Adrenal gland (tissue), 12 donors: ENCODE measurements around the gene ADGRF1. TPM values are rescaled to one million over a fixed set of nuclear protein-coding genes. Genes with fewer than 3 reads are reported as not detected.

Source experiments
- DNase-seq, 7 donors: peaks; one replicate each; pipeline ENCODE4 v3.0.0-alpha.2; 2019 to 2020
- H3K27ac ChIP-seq, 5 donors: fragments of 200-600 bp; sonication (generic) in 4 of 5; 1 replicate in 3 of 5; 2 replicates in 2 of 5; pipeline versions ENCODE4 v1.5.1 to v1.8.0; 2016 to 2020; ENCODE audit warnings: mild to moderate bottlenecking in 1 of 5
- H3K27me3 ChIP-seq: fragments of 200-600 bp; 2 replicates; pipeline ENCODE4 v1.8.0; 2021
- H3K36me3 ChIP-seq, 2 donors: fragments of 200-600 bp; replicated peaks in 1 of 2; 1 replicate in 1 of 2; 2 replicates in 1 of 2; pipeline versions ENCODE4 v1.5.1 to v1.8.0; 2018 to 2022
- H3K4me1 ChIP-seq, 2 donors: fragments of 200-600 bp; replicated peaks in 1 of 2; 1 replicate in 1 of 2; 2 replicates in 1 of 2; pipeline versions ENCODE4 v1.5.1 to v1.8.0; 2018 to 2021
- H3K4me3 ChIP-seq, 4 donors: fragments of 200-600 bp; sonication (generic) in 3 of 4; one replicate each; pipeline ENCODE4 v1.5.1; 2016 to 2018
- H3K9me3 ChIP-seq, 3 donors: fragments of 200-600 bp; sonication (generic) in 1 of 3; replicated peaks in 1 of 3; 1 replicate in 2 of 3; 2 replicates in 1 of 3; pipeline versions ENCODE4 v1.5.1 to v1.8.0; 2016 to 2021
- CTCF ChIP-seq, 6 experiments: fragments of 450-650 bp in 4 of 6; fragments of 200-600 bp in 2 of 6; sonication (generic) in 1 of 6; IDR thresholded peaks; 1 replicate in 5 of 6; 2 replicates in 1 of 6; pipeline versions ENCODE4 v1.5.1 to v1.8.0; 2016 to 2021; ENCODE audit warnings: antibody characterized with exemption in 6 of 6, mild to moderate bottlenecking in 2 of 6, moderate library complexity in 1 of 6
- POLR2A ChIP-seq, 2 donors: fragments of 450-650 bp; IDR thresholded peaks; one replicate each; pipeline ENCODE4 v1.6.1; 2017; ENCODE audit warnings: antibody characterized with exemption in 2 of 2, mild to moderate bottlenecking in 2 of 2, moderate library complexity in 1 of 2
- WGBS, 4 donors: extraction: QIAGEN DNeasy Blood & Tissue Kit in 2 of 4; methylation state at CpG; one replicate each; pipeline versions ENCODE4 v1.1.5 to v1.1.7; 2013 to 2017; 5-methylcytosine and 5-hydroxymethylcytosine counted together
- intact Hi-C, 2 donors: fragments of 100-400 bp; cut with DNase I; formaldehyde crosslinking; loops; one replicate each; pipeline versions ENCODE4 v1.14.1 to v1.15.0; 2022 to 2023
- polyA plus RNA-seq, 3 donors: library from polyadenylated mRNA; stranded (reverse); fragments of 200-250 nt in 2 of 3; fragments of 350-450 nt in 1 of 3; fragmentation: Illumina TruSeq in 1 of 3; extraction: RNeasy Lipid Tissue Mini Kit (QIAGEN cat#74804) in 1 of 3; gene quantifications; one replicate each; pipeline ENCODE4 v1.2.3, GENCODE V29; 2013 to 2014
- total RNA-seq, 9 donors: library from RNA; depleted of rRNA in 4 of 9; stranded (reverse); fragments of >200 nt in 4 of 9; fragments of 120-200 nt in 1 of 9; fragmentation: NEBNext Ultra II Directional in 1 of 9; extraction: Animal tissue kit (Norgen Biotek cat#: 25700) in 1 of 9; gene quantifications; one replicate each; pipeline versions ENCODE4 v1.1.0 to v1.2.4, GENCODE V29; 2013 to 2023
- donor health status: healthy with polysubstance abuse.
- donor health status: Bipolar disorder and iron deficiency.
- donor health status: DM: yes; HTN: yes; CAD: no.
- donor health status: DM: no; HTN: no; CAD: no.
- donor health status: DM: no; HTN: no; CAD: no.
- donor health status: DM: yes; HTN: yes; CAD: no.

ADGRF1 gene
- total and polyA plus RNA-seq, 12 donors = under 0.01 to 0.25 (median 0.22) TPM; not detected in 7

- Histone ChIP-seq H3K4me1 (no peaks in the 10 kb centered on the region), H3K27ac (no peak overlapping the region), H3K36me3 (no peaks in the 10 kb centered on the region), H3K4me3 (no peak overlapping the region), H3K9me3 (no peaks in the 10 kb centered on the region), H3K27me3 (no peaks in the 10 kb centered on the region)
- intact Hi-C loops = loop anchor here (5.0 to 10.0 kb wide), 2 partner anchors 201 to 204 kb away; no protein-coding TSS in a partner anchor
- no peak for DNase-seq
- no peak for TF ChIP-seq POLR2A (IDR thresholded peaks at IDR 0.05)
- no peak for TF ChIP-seq CTCF (IDR thresholded peaks at IDR 0.05)
These were observed 6.5 kb upstream of the ADGRF1 start for GRCh38 chr6:47048638-47049037.

- H3K27ac ChIP-seq = no peak overlapping the region
- WGBS, 4 donors = 11 to 16% (median 15%) methylated on average over 9 of the region's 9 CpGs
- H3K27me3 ChIP-seq = no peaks in the 10 kb centered on the region
- peak; percentile 31 to 76 (median 49) for DNase-seq
- no peaks in the 10 kb centered on the region for H3K36me3 ChIP-seq
- H3K9me3 ChIP-seq = no peaks in the 10 kb centered on the region
- TF ChIP-seq CTCF (IDR thresholded peaks at IDR 0.05) (peak; percentile 54 to 84 (median 74)), POLR2A (IDR thresholded peaks at IDR 0.05) (no peak)
- no peaks in the 10 kb centered on the region for H3K4me1 ChIP-seq
- intact Hi-C loops = loop anchor here (5.0 to 10.0 kb wide), 2 partner anchors 200 to 203 kb away; no protein-coding TSS in a partner anchor
- no peak overlapping the region for H3K4me3 ChIP-seq
These were observed 5.6 kb upstream of the ADGRF1 start for GRCh38 chr6:47047479-47048407.

GRCh38 chr6:47047097-47047478 is 5.0 kb upstream of the ADGRF1 start:
- Histone ChIP-seq H3K27me3 (no peaks in the 10 kb centered on the region), H3K36me3 (no peaks in the 10 kb centered on the region), H3K4me1 (no peaks in the 10 kb centered on the region), H3K9me3 (no peaks in the 10 kb centered on the region), H3K27ac (no peak overlapping the region), H3K4me3 (no peak overlapping the region)
- 60 to 85% (median 75%) methylated on average over 3 of the region's 3 CpGs for WGBS, 4 donors
- DNase-seq = no peak
- intact Hi-C loops = loop anchor here (5.0 to 10.0 kb wide), 2 partner anchors 200 to 202 kb away; no protein-coding TSS in a partner anchor
- TF ChIP-seq POLR2A (IDR thresholded peaks at IDR 0.05) (no peak), CTCF (IDR thresholded peaks at IDR 0.05) (no peak)

GRCh38 chr6:47044397-47044796 is 2.3 kb upstream of the ADGRF1 start:
- no peak overlapping the region for H3K4me3 ChIP-seq
- intact Hi-C loops = loop anchor here in 1 of 2 donors (10.0 kb wide), 1 partner anchor 200 kb away; no protein-coding TSS in a partner anchor
- no peaks in the 10 kb centered on the region for H3K4me1 ChIP-seq
- no peaks in the 10 kb centered on the region for H3K27me3 ChIP-seq
- no peak for TF ChIP-seq CTCF (IDR thresholded peaks at IDR 0.05)
- no peak for DNase-seq
- H3K9me3 ChIP-seq = no peaks in the 10 kb centered on the region
- no peak overlapping the region for H3K27ac ChIP-seq
- no peaks in the 10 kb centered on the region for H3K36me3 ChIP-seq
- 50 to 78% (median 67%) methylated on average over 5 of the region's 5 CpGs for WGBS, 4 donors
